ENCODE measurements around the gene FARP1.
"Not testable (repeated sequence)": the region's sequence is repeated elsewhere in the genome, so short reads cannot be mapped to it uniquely, and the experiment has no call there.

FARP1 gene

GRCh38 chr13:98226496-98226895 lies 83.6 kb downstream of the FARP1 start:
- TF ChIP-seq CTCF (IDR thresholded peaks at IDR 0.05; ENCODE audit: control insufficient read depth, extremely low read depth, insufficient read depth) = no peak
- no peak overlapping the region for H3K4me3 ChIP-seq (ENCODE audit: low read depth, low read length)
- no peak for DNase-seq (ENCODE audit: low read depth)

- TF ChIP-seq CTCF (IDR thresholded peaks at IDR 0.05; ENCODE audit: control insufficient read depth, extremely low read depth, insufficient read depth) = no peak
- DNase-seq (ENCODE audit: low read depth) = no peak
- no peak overlapping the region for H3K4me3 ChIP-seq (ENCODE audit: low read depth, low read length)
Measured at GRCh38 chr13:98228661-98229341, 85.9 kb downstream of the FARP1 start.

- not testable (repeated sequence) for H3K4me3 ChIP-seq (ENCODE audit: low read depth, low read length); DNase-seq (ENCODE audit: low read depth)
Measured at GRCh38 chr13:98230762-98231161, 87.9 kb downstream of the FARP1 start.

- DNase-seq (ENCODE audit: low read depth) = no peak
- TF ChIP-seq CTCF (IDR thresholded peaks at IDR 0.05; ENCODE audit: control insufficient read depth, extremely low read depth, insufficient read depth) = no peak
- no peak overlapping the region for H3K4me3 ChIP-seq (ENCODE audit: low read depth, low read length)
Measured at GRCh38 chr13:98232456-98232855, 89.6 kb downstream of the FARP1 start.

GRCh38 chr13:98233127-98233526 lies 90.2 kb downstream of the FARP1 start:
- no peak for DNase-seq (ENCODE audit: low read depth)
- H3K4me3 ChIP-seq (ENCODE audit: low read depth, low read length) = no peak overlapping the region
- TF ChIP-seq CTCF (IDR thresholded peaks at IDR 0.05; ENCODE audit: control insufficient read depth, extremely low read depth, insufficient read depth) = no peak

GRCh38 chr13:98234348-98234747 lies 91.5 kb downstream of the FARP1 start:
- no peak overlapping the region for H3K4me3 ChIP-seq (ENCODE audit: low read depth, low read length)
- TF ChIP-seq CTCF (IDR thresholded peaks at IDR 0.05; ENCODE audit: control insufficient read depth, extremely low read depth, insufficient read depth) = no peak
- no peak for DNase-seq (ENCODE audit: low read depth)

GRCh38 chr13:98236197-98236596 lies 93.3 kb downstream of the FARP1 start:
- H3K4me3 ChIP-seq (ENCODE audit: low read depth, low read length) = no peak overlapping the region
- no peak for DNase-seq (ENCODE audit: low read depth)
- no peak for TF ChIP-seq CTCF (IDR thresholded peaks at IDR 0.05; ENCODE audit: control insufficient read depth, extremely low read depth, insufficient read depth)

All from LNCaP clone FGC (cell line).